ENCODE data around the gene RBM22.

DNA sequence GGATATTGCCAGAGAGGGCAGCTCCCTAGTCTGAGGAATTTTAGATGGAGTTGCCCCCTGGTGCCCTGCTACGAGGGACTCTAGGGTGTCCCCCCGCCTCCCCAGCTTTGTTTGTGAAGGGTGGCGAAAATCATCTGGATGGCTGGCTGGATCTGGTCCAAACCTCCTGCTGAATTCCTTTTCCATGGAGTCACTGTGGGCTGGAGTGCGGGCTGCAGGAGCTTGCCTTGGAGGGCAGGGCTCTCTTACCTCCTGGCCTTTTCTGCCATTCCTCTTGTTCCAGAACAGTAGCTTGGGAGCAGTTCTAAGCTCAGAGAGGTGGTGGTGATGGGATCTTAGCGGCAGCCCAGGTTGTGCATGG lies 58.3 kb downstream of the RBM22 start:
- no peak for TF ChIP-seq POLR2A (IDR thresholded peaks at IDR 0.05)
- peak; percentile 24 to 25 for TF ChIP-seq POLR2AphosphoS5 (IDR thresholded peaks at IDR 0.05)
- TF ChIP-seq, protein P1, sequence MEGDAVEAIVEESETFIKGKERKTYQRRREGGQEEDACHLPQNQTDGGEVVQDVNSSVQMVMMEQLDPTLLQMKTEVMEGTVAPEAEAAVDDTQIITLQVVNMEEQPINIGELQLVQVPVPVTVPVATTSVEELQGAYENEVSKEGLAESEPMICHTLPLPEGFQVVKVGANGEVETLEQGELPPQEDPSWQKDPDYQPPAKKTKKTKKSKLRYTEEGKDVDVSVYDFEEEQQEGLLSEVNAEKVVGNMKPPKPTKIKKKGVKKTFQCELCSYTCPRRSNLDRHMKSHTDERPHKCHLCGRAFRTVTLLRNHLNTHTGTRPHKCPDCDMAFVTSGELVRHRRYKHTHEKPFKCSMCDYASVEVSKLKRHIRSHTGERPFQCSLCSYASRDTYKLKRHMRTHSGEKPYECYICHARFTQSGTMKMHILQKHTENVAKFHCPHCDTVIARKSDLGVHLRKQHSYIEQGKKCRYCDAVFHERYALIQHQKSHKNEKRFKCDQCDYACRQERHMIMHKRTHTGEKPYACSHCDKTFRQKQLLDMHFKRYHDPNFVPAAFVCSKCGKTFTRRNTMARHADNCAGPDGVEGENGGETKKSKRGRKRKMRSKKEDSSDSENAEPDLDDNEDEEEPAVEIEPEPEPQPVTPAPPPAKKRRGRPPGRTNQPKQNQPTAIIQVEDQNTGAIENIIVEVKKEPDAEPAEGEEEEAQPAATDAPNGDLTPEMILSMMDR (IDR thresholded peaks at IDR 0.05), result no peak
- no peak for TF ChIP-seq EP300 (IDR thresholded peaks at IDR 0.05)
